ENCODE data around the gene TSPAN4.

TSPAN4 gene

GRCh38 chr11:889687-890475 lies 47.2 kb downstream of the TSPAN4 start:
- no peak for DNase-seq (ENCODE audit: low read depth in 1 of 2, low spot score in 1 of 2)
- no peak for TF ChIP-seq SPI1 (IDR thresholded peaks at IDR 0.05; ENCODE audit: borderline replicate concordance, low read depth)
- TF ChIP-seq GABPA (IDR thresholded peaks at IDR 0.05; ENCODE audit: low read depth) = no peak
- TF ChIP-seq REST (IDR thresholded peaks at IDR 0.05; ENCODE audit: insufficient replicate concordance, low read depth) = no peak
- no peak for TF ChIP-seq CTCF (IDR thresholded peaks at IDR 0.05; ENCODE audit: insufficient read depth, low read length)
- no peak for TF ChIP-seq POLR2AphosphoS5 (IDR thresholded peaks at IDR 0.05; ENCODE audit: low read depth)
- no peaks in the 10 kb centered on the region for H3K27me3 ChIP-seq (ENCODE audit: insufficient read depth, poor library complexity, severe bottlenecking)
- H3K4me3 ChIP-seq (replicated peaks; ENCODE audit: insufficient read depth, low read length) = no peak overlapping the region
- no peak overlapping the region for H3K27ac ChIP-seq (replicated peaks)

GRCh38 chr11:890794-891540 lies 48.3 kb downstream of the TSPAN4 start:
- Histone ChIP-seq H3K27ac (replicated peaks) (no peak overlapping the region), H3K4me3 (replicated peaks; ENCODE audit: insufficient read depth, low read length) (no peak overlapping the region), H3K27me3 (ENCODE audit: insufficient read depth, poor library complexity, severe bottlenecking) (no peaks in the 10 kb centered on the region)
- no peak for DNase-seq (ENCODE audit: low read depth in 1 of 2, low spot score in 1 of 2)
- TF ChIP-seq GABPA (IDR thresholded peaks at IDR 0.05; ENCODE audit: low read depth) = no peak

- no peak for DNase-seq (ENCODE audit: low read depth in 1 of 2, low spot score in 1 of 2)
- no peaks in the 10 kb centered on the region for H3K27me3 ChIP-seq (ENCODE audit: insufficient read depth, poor library complexity, severe bottlenecking)
- no peak overlapping the region for H3K27ac ChIP-seq (replicated peaks)
- no peak overlapping the region for H3K4me3 ChIP-seq (replicated peaks; ENCODE audit: insufficient read depth, low read length)
- TF ChIP-seq SPI1 (IDR thresholded peaks at IDR 0.05; ENCODE audit: borderline replicate concordance, low read depth) = no peak
Measured at GRCh38 chr11:893008-893654, 50.5 kb downstream of the TSPAN4 start.

GRCh38 chr11:894575-895201 lies 52.0 kb downstream of the TSPAN4 start:
- no peak overlapping the region for H3K4me3 ChIP-seq (replicated peaks; ENCODE audit: insufficient read depth, low read length)
- H3K27me3 ChIP-seq (ENCODE audit: insufficient read depth, poor library complexity, severe bottlenecking) = no peaks in the 10 kb centered on the region
- DNase-seq (ENCODE audit: low read depth in 1 of 2, low spot score in 1 of 2) = no peak
- H3K27ac ChIP-seq (replicated peaks) = no peak overlapping the region
- no peak for TF ChIP-seq REST (IDR thresholded peaks at IDR 0.05; ENCODE audit: insufficient replicate concordance, low read depth)
- no peak for TF ChIP-seq POLR2AphosphoS5 (IDR thresholded peaks at IDR 0.05; ENCODE audit: low read depth)
- TF ChIP-seq GABPA (IDR thresholded peaks at IDR 0.05; ENCODE audit: low read depth) = no peak
- no peak for TF ChIP-seq SPI1 (IDR thresholded peaks at IDR 0.05; ENCODE audit: borderline replicate concordance, low read depth)
- no peak for TF ChIP-seq CTCF (IDR thresholded peaks at IDR 0.05; ENCODE audit: insufficient read depth, low read length)
